OCI-LY7 (cell line): ENCODE measurements around the gene FSIP1. TPM values are rescaled to one million over a fixed set of nuclear protein-coding genes. Genes with fewer than 3 reads are reported as not detected.

Experiments
- BruUV-seq: library from RNA; stranded (reverse); fragments of 400-500 nt; replicated peaks from 2 replicates; lab custom pipeline; 2021; lab: Mats Ljungman, UMichigan
- CTCF ChIA-PET: fragments of 300-600 bp; sonication (Branson Sonifier 250); formaldehyde crosslinking; loops from one replicate; lab custom pipeline; 2022; ENCODE audit warnings: antibody characterized with exemption; ENCODE audit not compliant: unreplicated experiment; lab: Charles Lee
- POLR2A ChIA-PET: fragments of 300-600 bp; sonication (Branson Sonifier 250); formaldehyde crosslinking; loops from one replicate; lab custom pipeline; 2022; ENCODE audit warnings: antibody characterized with exemption; lab: Charles Lee
- DNase-seq: peaks from one replicate; pipeline ENCODE4 v3.0.0-alpha.2; 2015; ENCODE audit warnings: low spot score
- H2AFZ ChIP-seq: fragments of 200-600 bp; sonication (generic), shearing (Covaris generic); 2 replicates; pipeline ENCODE4 v1.6.1; 2014; ENCODE audit warnings: mild to moderate bottlenecking, antibody characterized with exemption, low read length, moderate library complexity
- H3K27ac ChIP-seq: fragments of 200-600 bp; sonication (generic); 2 replicates; pipeline ENCODE4 v1.5.1; 2014; ENCODE audit warnings: mixed run types, low read depth, mild to moderate bottlenecking, moderate library complexity, low read length, inconsistent platforms; ENCODE audit not compliant: poor library complexity, severe bottlenecking
- H3K36me3 ChIP-seq: fragments of 200-600 bp; sonication (generic); 2 replicates; pipeline ENCODE4 v1.6.1; 2014; ENCODE audit warnings: mild to moderate bottlenecking, antibody characterized with exemption, low read length, moderate library complexity, mixed read lengths; ENCODE audit not compliant: insufficient read depth
- H3K4me1 ChIP-seq: fragments of 200-600 bp; sonication (generic); 2 replicates; pipeline ENCODE4 v1.5.1; 2014; ENCODE audit warnings: mild to moderate bottlenecking, low read length; ENCODE audit not compliant: insufficient read depth, poor library complexity, severe bottlenecking
- H3K4me2 ChIP-seq: fragments of 200-600 bp; sonication (generic); 2 replicates; pipeline ENCODE4 v1.6.1; 2014; ENCODE audit warnings: mild to moderate bottlenecking, low read length
- H3K4me3 ChIP-seq: fragments of 200-600 bp; sonication (generic); 2 replicates; pipeline ENCODE4 v1.5.1; 2014; ENCODE audit warnings: mild to moderate bottlenecking, low read depth, low read length; ENCODE audit not compliant: poor library complexity, severe bottlenecking
- H3K79me2 ChIP-seq: fragments of 200-600 bp; sonication (generic); 2 replicates; pipeline ENCODE4 v1.6.1; 2016; ENCODE audit warnings: low read depth, mild to moderate bottlenecking, low read length, moderate library complexity, mixed read lengths; ENCODE audit not compliant: insufficient read depth
- H3K9me2 ChIP-seq: fragments of 200-600 bp; sonication (generic); 2 replicates; pipeline ENCODE4 v1.6.1; 2016; ENCODE audit warnings: mild to moderate bottlenecking, low read length, mixed read lengths; ENCODE audit not compliant: insufficient read depth
- H3K9me3 ChIP-seq: fragments of 200-600 bp; sonication (generic); 2 replicates; pipeline ENCODE4 v1.6.1; 2014; ENCODE audit warnings: mild to moderate bottlenecking, mixed run types, low read length, mixed read lengths
- H4K20me1 ChIP-seq: fragments of 200-600 bp; sonication (generic); 2 replicates; pipeline ENCODE4 v1.6.1; 2014; ENCODE audit warnings: mild to moderate bottlenecking, antibody characterized with exemption, low read length, moderate library complexity, mixed read lengths; ENCODE audit not compliant: insufficient read depth
- EZH2phosphoT487 ChIP-seq: fragments of 200-600 bp; sonication (generic); IDR thresholded peaks from 2 replicates; pipeline ENCODE4 v1.6.1; 2018; ENCODE audit warnings: low read depth, borderline replicate concordance, mild to moderate bottlenecking, mixed run types, antibody characterized with exemption, low read length, moderate library complexity, mixed read lengths
- intact Hi-C: fragments of 100-400 bp; cut with micrococcal nuclease; formaldehyde crosslinking; loops from one replicate; pipeline ENCODE4 v1.10.0; 2022; ENCODE audit not compliant: unreplicated experiment
- total RNA-seq, 2 experiments: library from RNA; depleted of rRNA in 1 of 2; stranded (reverse); fragments of >200 nt in 1 of 2; shearing (Covaris generic) in 1 of 2; gene quantifications; 2 replicates each; pipeline ENCODE4 v1.2.3, GENCODE V29; 2014 to 2022
- TF ChIP-seq, protein P1 (sequence below): fragments of 200-600 bp; sonication (generic); conservative IDR thresholded peaks from 2 replicates; pipeline ENCODE4 v1.5.1; 2014; ENCODE audit warnings: mild to moderate bottlenecking, antibody characterized with exemption, low read length, moderate library complexity, mixed read lengths

FSIP1 gene
- total RNA-seq, 2 experiments from 2014 or later, result 0.28 to 0.65 TPM

DNA sequence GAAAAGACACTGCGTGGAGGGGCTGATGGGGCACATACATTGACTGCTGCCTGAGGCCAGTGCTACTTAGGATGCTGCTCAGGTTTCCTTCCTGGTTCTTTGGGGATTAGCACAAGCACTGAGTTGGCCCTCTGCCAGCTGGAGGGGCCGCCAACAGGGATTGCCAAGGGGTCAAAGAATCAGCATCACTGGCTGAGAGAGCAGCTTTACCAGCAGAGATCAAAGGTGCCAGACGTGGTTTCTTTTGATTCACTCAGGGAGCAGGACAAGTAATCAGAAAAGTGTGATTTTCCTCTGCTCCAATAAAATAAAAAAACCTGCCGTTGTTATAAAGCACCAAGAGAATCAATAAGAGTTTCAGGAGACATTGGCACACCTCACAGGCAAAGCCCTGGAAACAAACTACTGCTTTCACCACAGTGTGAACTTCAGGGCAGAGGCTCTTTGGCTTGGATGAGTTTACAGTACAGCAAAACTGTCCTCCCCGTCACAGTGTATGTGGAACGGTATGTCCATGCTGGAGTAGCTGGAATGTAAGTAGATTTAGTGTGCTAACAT, 45.8 kb upstream of the FSIP1 start:
- no peaks in the 10 kb centered on the region for H4K20me1 ChIP-seq
- no peak overlapping the region for H3K4me3 ChIP-seq
- H3K4me1 ChIP-seq, result no peaks in the 10 kb centered on the region
- POLR2A ChIA-PET, result no interaction called here
- no peaks in the 10 kb centered on the region for H3K9me3 ChIP-seq
- H3K27ac ChIP-seq, result no peak overlapping the region
- intact Hi-C loops, result no loop called here
- H3K4me2 ChIP-seq, result no peak overlapping the region
- CTCF ChIA-PET, result no interaction called here
- H3K9me2 ChIP-seq, result no peaks in the 10 kb centered on the region
- H3K36me3 ChIP-seq, result no peaks in the 10 kb centered on the region
- TF ChIP-seq EZH2phosphoT487, result no peak
- TF ChIP-seq, protein P1, sequence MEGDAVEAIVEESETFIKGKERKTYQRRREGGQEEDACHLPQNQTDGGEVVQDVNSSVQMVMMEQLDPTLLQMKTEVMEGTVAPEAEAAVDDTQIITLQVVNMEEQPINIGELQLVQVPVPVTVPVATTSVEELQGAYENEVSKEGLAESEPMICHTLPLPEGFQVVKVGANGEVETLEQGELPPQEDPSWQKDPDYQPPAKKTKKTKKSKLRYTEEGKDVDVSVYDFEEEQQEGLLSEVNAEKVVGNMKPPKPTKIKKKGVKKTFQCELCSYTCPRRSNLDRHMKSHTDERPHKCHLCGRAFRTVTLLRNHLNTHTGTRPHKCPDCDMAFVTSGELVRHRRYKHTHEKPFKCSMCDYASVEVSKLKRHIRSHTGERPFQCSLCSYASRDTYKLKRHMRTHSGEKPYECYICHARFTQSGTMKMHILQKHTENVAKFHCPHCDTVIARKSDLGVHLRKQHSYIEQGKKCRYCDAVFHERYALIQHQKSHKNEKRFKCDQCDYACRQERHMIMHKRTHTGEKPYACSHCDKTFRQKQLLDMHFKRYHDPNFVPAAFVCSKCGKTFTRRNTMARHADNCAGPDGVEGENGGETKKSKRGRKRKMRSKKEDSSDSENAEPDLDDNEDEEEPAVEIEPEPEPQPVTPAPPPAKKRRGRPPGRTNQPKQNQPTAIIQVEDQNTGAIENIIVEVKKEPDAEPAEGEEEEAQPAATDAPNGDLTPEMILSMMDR, result no peak
- no TSS peak for BruUV-seq
- no peak overlapping the region for H2AFZ ChIP-seq
- H3K79me2 ChIP-seq, result no peaks in the 10 kb centered on the region
- no peak for DNase-seq

DNA sequence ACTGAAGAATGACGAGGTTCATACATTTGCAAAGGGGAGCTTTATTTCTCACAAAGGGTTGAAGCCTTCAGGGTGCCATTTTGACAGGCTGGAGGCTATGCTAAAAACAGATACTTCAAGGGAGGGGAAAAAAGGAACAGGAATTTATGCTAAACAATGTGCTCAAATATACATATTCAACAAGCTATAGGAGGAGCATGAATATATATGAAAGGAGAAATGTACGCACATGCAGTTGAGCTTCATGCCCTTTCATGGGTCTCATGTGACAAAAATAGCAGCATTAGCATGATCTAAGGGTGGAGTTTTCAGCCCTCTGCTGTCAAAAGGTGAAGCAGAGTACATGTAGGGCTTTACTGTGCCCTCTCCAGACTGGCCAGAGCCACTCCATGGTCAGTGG, 44.3 kb upstream of the FSIP1 start:
- Histone ChIP-seq H3K27ac (no peak overlapping the region), H2AFZ (no peak overlapping the region), H3K9me3 (no peaks in the 10 kb centered on the region), H4K20me1 (no peaks in the 10 kb centered on the region), H3K4me1 (no peaks in the 10 kb centered on the region), H3K79me2 (no peaks in the 10 kb centered on the region), H3K36me3 (no peaks in the 10 kb centered on the region), H3K9me2 (no peaks in the 10 kb centered on the region), H3K4me2 (no peak overlapping the region), H3K4me3 (no peak overlapping the region)
- intact Hi-C loops, result no loop called here
- POLR2A ChIA-PET, result interaction anchor here (1.4 kb wide), 1 partner anchor 13 kb away, joined by 3 read pairs; no protein-coding TSS in a partner anchor
- BruUV-seq, result no TSS peak
- no peak for TF ChIP-seq EZH2phosphoT487
- CTCF ChIA-PET, result no interaction called here
- no peak for DNase-seq

DNA sequence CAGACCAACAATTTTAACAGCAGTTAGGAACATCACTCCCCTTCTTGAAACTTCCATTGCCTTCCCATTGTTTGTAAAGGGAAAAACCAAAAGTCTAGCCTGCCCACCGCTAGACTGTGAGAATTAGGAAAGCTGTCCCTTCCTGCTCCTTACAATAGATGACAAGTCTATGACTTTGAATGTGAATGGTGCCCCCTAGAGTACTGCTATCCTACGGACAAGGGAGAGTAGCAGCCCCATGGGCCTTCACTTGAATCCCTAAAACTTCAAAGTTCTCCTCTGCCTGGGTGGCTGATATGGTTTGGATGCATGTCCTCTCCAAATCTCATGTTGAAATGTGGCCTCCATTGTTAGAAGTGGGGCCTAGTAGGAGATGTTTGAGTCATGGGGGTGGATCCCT, 41.0 kb upstream of the FSIP1 start:
- no peak overlapping the region for H3K4me3 ChIP-seq
- no peak for DNase-seq
- H3K27ac ChIP-seq, result no peak overlapping the region
- no peaks in the 10 kb centered on the region for H3K36me3 ChIP-seq
- TF ChIP-seq EZH2phosphoT487, result no peak
- TF ChIP-seq, protein P1, result no peak
- H3K9me3 ChIP-seq, result no peaks in the 10 kb centered on the region
- no TSS peak for BruUV-seq
- H3K4me1 ChIP-seq, result no peaks in the 10 kb centered on the region
- CTCF ChIA-PET, result no interaction called here
- no peaks in the 10 kb centered on the region for H3K9me2 ChIP-seq
- no peaks in the 10 kb centered on the region for H3K79me2 ChIP-seq
- intact Hi-C loops, result no loop called here
- H2AFZ ChIP-seq, result no peak overlapping the region
- no peak overlapping the region for H3K4me2 ChIP-seq
- H4K20me1 ChIP-seq, result no peaks in the 10 kb centered on the region
- POLR2A ChIA-PET, result no interaction called here
